ENCODE measurements around the gene LRRC25.

- TF ChIP-seq NFIC (IDR thresholded peaks at IDR 0.05) (no peak), MAX (IDR thresholded peaks at IDR 0.05) (no peak), YY1 (IDR thresholded peaks at IDR 0.05; ENCODE audit: low read depth) (no peak), CREB1 (IDR thresholded peaks at IDR 0.05; ENCODE audit: low read depth) (no peak), EP300 (IDR thresholded peaks at IDR 0.05; ENCODE audit: borderline replicate concordance) (no peak), TAF1 (IDR thresholded peaks at IDR 0.05; ENCODE audit: low read depth) (no peak)
Measured at GRCh38 chr19:18397242-18398202, at the start of gene LRRC25.

Data from Ishikawa (cell line).